CD4-positive, alpha-beta T cell treated with Interleukin-1 beta for 1 hour (primary cell): ENCODE measurements around the gene LCE1F.

Experiments used
- DNase-seq, 2 donors: peaks; one replicate each; pipeline ENCODE4 v3.0.0-alpha.2; 2020 to 2022

Gene LCE1F

GRCh38 chr1:152774875-152775274 is at the start of gene LCE1F:
Gene LCE1F, plus strand, starts transcription at chr1:152775140. Its CDS starts 1,232 bp downstream, at chr1:152776372.
- DNase-seq = no peak

GRCh38 chr1:152725261-152725660 is 49.7 kb upstream of the LCE1F start:
- DNase-seq = no peak

- DNase-seq = no peak
These were observed 46.0 kb upstream of the LCE1F start for GRCh38 chr1:152728986-152729385.

GRCh38 chr1:152735648-152736047 is 39.3 kb upstream of the LCE1F start:
- no peak for DNase-seq

- DNase-seq = no peak
These were observed 36.9 kb upstream of the LCE1F start for GRCh38 chr1:152737997-152738396.

- no peak for DNase-seq
These were observed 35.1 kb upstream of the LCE1F start for GRCh38 chr1:152739841-152740240.

GRCh38 chr1:152741656-152742055 is 33.3 kb upstream of the LCE1F start:
- DNase-seq = no peak

- DNase-seq = no peak
These were observed 31.4 kb upstream of the LCE1F start for GRCh38 chr1:152743371-152744145.

GRCh38 chr1:152745289-152745704 is 29.6 kb upstream of the LCE1F start:
- no peak for DNase-seq

GRCh38 chr1:152745765-152746444 is 29.0 kb upstream of the LCE1F start:
- no peak for DNase-seq

GRCh38 chr1:152747831-152748230 is 27.1 kb upstream of the LCE1F start:
- DNase-seq = no peak

- DNase-seq = no peak
These were observed 22.7 kb upstream of the LCE1F start for GRCh38 chr1:152752225-152752624.

- DNase-seq = no peak
These were observed 21.4 kb upstream of the LCE1F start for GRCh38 chr1:152753586-152753985.

GRCh38 chr1:152756872-152757271 is 18.1 kb upstream of the LCE1F start:
- DNase-seq = no peak

GRCh38 chr1:152757747-152758146 is 17.2 kb upstream of the LCE1F start, which contains the start of gene KPRP:
Gene KPRP, plus strand, starts transcription at chr1:152758025. Its CDS starts 1,564 bp downstream, at chr1:152759589.
- no peak for DNase-seq

- no peak for DNase-seq
These were observed 16.3 kb upstream of the LCE1F start for GRCh38 chr1:152758636-152759035.

- no peak for DNase-seq
These were observed 15.3 kb upstream of the LCE1F start for GRCh38 chr1:152759453-152760173.

- DNase-seq = no peak
These were observed 14.3 kb upstream of the LCE1F start for GRCh38 chr1:152760551-152761190.

- no peak for DNase-seq
These were observed 13.2 kb upstream of the LCE1F start for GRCh38 chr1:152761609-152762213.

- DNase-seq = no peak
These were observed 6.0 kb upstream of the LCE1F start for GRCh38 chr1:152768847-152769533.

- no peak for DNase-seq
These were observed 4.5 kb upstream of the LCE1F start for GRCh38 chr1:152770411-152770810.

GRCh38 chr1:152776361-152776760 is 1.4 kb downstream of the LCE1F start:
- DNase-seq = no peak
